ENCODE results near the gene CYB5R2.

CYB5R2 gene

DNA sequence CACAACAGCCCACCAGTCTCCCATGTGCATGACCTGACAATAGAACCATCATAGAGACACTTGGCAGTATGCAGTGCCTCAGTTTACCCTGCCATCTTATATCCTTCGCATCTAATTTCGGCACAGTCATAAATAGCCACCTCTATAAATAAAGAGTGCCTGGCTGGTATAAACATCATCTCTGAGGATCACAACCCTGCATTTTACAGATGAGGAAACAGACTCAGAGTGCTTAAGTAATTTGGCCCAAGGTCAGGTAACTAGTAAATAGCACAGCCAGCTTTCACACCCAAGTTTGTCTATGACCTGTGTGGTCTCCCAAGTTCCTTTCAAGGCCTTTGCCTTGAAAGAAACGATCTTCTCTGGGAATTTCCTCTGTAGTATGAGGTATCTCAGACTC, 44.6 kb downstream of the CYB5R2 start:
- TF ChIP-seq, protein P1, sequence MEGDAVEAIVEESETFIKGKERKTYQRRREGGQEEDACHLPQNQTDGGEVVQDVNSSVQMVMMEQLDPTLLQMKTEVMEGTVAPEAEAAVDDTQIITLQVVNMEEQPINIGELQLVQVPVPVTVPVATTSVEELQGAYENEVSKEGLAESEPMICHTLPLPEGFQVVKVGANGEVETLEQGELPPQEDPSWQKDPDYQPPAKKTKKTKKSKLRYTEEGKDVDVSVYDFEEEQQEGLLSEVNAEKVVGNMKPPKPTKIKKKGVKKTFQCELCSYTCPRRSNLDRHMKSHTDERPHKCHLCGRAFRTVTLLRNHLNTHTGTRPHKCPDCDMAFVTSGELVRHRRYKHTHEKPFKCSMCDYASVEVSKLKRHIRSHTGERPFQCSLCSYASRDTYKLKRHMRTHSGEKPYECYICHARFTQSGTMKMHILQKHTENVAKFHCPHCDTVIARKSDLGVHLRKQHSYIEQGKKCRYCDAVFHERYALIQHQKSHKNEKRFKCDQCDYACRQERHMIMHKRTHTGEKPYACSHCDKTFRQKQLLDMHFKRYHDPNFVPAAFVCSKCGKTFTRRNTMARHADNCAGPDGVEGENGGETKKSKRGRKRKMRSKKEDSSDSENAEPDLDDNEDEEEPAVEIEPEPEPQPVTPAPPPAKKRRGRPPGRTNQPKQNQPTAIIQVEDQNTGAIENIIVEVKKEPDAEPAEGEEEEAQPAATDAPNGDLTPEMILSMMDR (IDR thresholded peaks at IDR 0.05; ENCODE audit: extremely low read depth, insufficient read depth, missing control alignments), result no peak
- DNase-seq (ENCODE audit: low spot score), result no peak
- in situ Hi-C loops (cut with MboI; ENCODE audit: low pct_unique_long_range_greater_than_20kb, low sequenced_read_pairs, unreplicated experiment), result no loop called here

DNA sequence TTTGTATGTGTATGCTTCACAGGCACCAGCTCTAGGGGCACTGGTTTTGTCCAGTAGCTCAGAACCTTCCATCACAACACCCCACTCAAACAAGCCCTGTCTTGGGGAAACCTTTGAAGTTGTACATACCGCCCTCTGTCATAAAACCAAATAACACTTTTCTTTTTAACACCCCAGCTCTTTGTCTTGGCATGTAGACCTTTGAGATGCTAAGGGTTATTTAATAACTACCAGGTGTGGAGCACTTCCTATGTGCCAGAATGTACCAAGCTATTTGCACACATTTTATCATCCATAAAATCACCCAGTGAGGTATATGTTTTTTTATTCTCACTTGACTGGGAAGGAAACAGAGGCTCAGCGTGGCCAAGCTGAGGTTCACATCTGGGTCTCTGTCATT, 50.6 kb downstream of the CYB5R2 start:
- DNase-seq (ENCODE audit: low spot score), result no peak
- in situ Hi-C loops (cut with MboI; ENCODE audit: low pct_unique_long_range_greater_than_20kb, low sequenced_read_pairs, unreplicated experiment), result no loop called here
- TF ChIP-seq, protein P1 (IDR thresholded peaks at IDR 0.05; ENCODE audit: extremely low read depth, insufficient read depth, missing control alignments), result no peak

DNA sequence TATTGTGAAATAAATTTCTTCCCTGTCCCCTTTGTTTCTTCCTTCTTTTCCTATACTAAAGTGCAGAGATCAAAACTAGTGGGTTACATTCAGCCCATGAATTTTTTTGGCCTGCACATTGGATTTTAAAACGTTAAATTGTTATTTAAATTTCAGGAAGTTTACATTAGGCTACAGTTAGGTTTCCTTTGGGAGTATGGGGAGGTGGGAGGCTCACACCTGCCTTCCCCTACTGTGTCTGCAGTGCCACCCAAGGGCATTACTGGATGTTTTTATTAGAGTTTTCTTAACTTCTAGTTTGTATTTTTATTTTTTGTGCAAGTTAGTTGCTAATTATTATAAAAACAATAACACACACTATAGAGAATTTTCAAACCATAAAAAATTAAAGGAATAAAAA, 51.7 kb downstream of the CYB5R2 start:
- in situ Hi-C loops (cut with MboI; ENCODE audit: low pct_unique_long_range_greater_than_20kb, low sequenced_read_pairs, unreplicated experiment), result no loop called here
- no peak for DNase-seq (ENCODE audit: low spot score)
- TF ChIP-seq, protein P1 (IDR thresholded peaks at IDR 0.05; ENCODE audit: extremely low read depth, insufficient read depth, missing control alignments), result no peak

DNA sequence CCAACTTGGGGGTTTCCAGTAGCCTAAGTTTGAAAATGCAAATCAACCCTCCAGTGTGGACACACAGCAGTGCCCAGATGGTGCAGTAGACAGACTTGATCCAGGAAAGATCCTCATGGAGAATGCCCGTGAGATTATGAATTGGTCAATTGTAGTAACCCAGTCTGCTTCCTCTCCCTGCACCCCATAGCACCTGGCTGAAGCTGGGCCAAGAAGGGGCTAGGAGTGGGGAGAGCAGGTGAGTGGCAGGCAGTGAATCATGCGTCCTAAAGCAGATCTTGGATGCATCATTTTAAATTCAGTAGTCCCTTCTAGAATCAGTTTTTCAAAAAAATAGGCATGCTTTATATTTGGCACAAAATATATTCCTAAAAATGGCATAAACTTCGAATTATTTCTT, 52.2 kb downstream of the CYB5R2 start:
- in situ Hi-C loops (cut with MboI; ENCODE audit: low pct_unique_long_range_greater_than_20kb, low sequenced_read_pairs, unreplicated experiment), result no loop called here
- no peak for DNase-seq (ENCODE audit: low spot score)
- TF ChIP-seq, protein P1 (IDR thresholded peaks at IDR 0.05; ENCODE audit: extremely low read depth, insufficient read depth, missing control alignments), result no peak

DNA sequence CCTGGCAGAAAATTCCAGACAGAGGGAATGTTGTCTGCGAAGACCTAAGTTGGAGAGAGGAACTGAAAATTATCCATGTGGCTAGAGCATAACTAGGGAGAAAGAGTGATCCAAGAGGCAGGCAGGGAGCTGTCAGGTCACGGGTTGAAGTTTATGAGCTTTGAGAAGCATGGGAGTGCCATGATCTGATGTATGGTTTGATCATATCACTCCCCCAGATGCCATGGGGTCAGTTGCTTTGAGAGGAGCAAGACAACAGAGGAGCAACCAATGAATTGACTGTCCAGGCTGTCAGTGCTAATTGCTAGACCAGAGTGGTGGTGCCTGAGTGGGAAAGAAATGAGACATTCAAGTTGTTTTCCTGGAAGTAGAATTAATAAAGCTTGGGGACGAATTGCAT, 54.0 kb downstream of the CYB5R2 start:
- DNase-seq (ENCODE audit: low spot score), result no peak
- in situ Hi-C loops (cut with MboI; ENCODE audit: low pct_unique_long_range_greater_than_20kb, low sequenced_read_pairs, unreplicated experiment), result no loop called here
- TF ChIP-seq, protein P1 (IDR thresholded peaks at IDR 0.05; ENCODE audit: extremely low read depth, insufficient read depth, missing control alignments), result no peak

DNA sequence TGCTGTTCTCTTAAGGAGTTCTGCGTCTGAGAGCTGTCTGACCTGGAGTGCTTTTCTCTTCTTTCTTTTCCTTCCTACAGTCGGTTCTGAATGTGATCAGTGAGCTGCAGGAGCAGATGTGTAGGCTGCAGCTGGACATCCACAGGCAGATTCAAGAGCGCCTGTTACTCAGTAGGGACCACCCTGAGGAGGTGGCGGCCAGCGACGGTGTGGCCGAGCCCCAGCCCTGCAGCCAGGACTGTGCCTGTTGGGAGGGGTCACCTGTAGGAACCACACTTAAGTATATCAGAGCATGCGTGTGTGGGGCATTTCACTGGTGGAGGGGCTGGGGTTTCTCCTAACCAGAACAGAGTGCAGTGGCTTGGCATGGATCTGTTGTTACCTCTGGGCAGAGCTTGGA, 56.3 kb downstream of the CYB5R2 start:
- in situ Hi-C loops (cut with MboI; ENCODE audit: low pct_unique_long_range_greater_than_20kb, low sequenced_read_pairs, unreplicated experiment), result no loop called here
- DNase-seq (ENCODE audit: low spot score), result no peak

More for the DNA sequence above, 56.3 kb downstream of the CYB5R2 start:
- TF ChIP-seq, protein P1 (IDR thresholded peaks at IDR 0.05; ENCODE audit: extremely low read depth, insufficient read depth, missing control alignments), result no peak

Measured in GM13977 (cell line).